HepG2 (cell line): ENCODE results near the gene JAZF1. TPM values are rescaled to one million over a fixed set of nuclear protein-coding genes. Genes with fewer than 3 reads are reported as not detected.

Experiments
- ATAC-seq: fragments of 200-7000 bp; cut with Tn5 transposase; 3 replicates; pipeline ENCODE4 v1.9.1; 2020; ENCODE audit warnings: mild to moderate bottlenecking, moderate library complexity
- BruUV-seq: library from RNA; stranded (reverse); fragments of 400-500 nt; replicated peaks from 2 replicates; lab custom pipeline; 2021; lab: Mats Ljungman, UMichigan
- CTCF ChIA-PET: fragments of 300-600 bp; formaldehyde crosslinking; extraction: SDS; loops from one replicate; lab custom pipeline; 2021; ENCODE audit warnings: low total read pairs, inconsistent platforms, low intra/inter-chr PET ratio; lab: Yijun Ruan, JAX
- POLR2A ChIA-PET: fragments of 350-600 bp; sonication (Branson Sonifier 250); formaldehyde crosslinking; loops from one replicate; lab custom pipeline; 2020; ENCODE audit warnings: antibody characterized with exemption, inconsistent platforms; lab: Yijun Ruan, JAX
- DNase-seq: peaks from one replicate; pipeline ENCODE4 v3.0.0-alpha.2; 2015; ENCODE audit warnings: low spot score
- FAIRE-seq: peaks from 3 replicates; lab custom pipeline; 2011; peaks lifted over from hg19 to GRCh38; lab: Jason Lieb, UNC
- H2AFZ ChIP-seq: one replicate; pipeline ENCODE4 v1.6.1; 2011; ENCODE audit warnings: low read length, inconsistent platforms
- H3K27ac ChIP-seq: fragments of 300-600 bp; 3 replicates; pipeline ENCODE4 v1.8.0; 2011; ENCODE audit warnings: mixed run types, mild to moderate bottlenecking, mixed read lengths, low read length, inconsistent platforms; ENCODE audit not compliant: insufficient read depth; ENCODE audit errors: extremely low read length
- H3K27me3 ChIP-seq, 2 experiments: fragments of 200-600 bp in 1 of 2; 2 replicates in 1 of 2; 3 replicates in 1 of 2; pipeline versions ENCODE4 v1.6.0 to v1.8.0; 2011; ENCODE audit warnings: low read length in 2 of 2, mild to moderate bottlenecking in 2 of 2, moderate library complexity in 2 of 2, inconsistent platforms in 1 of 2; ENCODE audit not compliant: insufficient read depth in 2 of 2, control insufficient read depth in 1 of 2
- H3K36me3 ChIP-seq, 2 experiments: fragments of 200-600 bp in 1 of 2; replicated peaks in 1 of 2; 2 replicates in 1 of 2; 3 replicates in 1 of 2; pipeline versions ENCODE4 v1.5.1 to v1.8.0; 2011; ENCODE audit warnings: low read length in 2 of 2, inconsistent platforms in 1 of 2; ENCODE audit not compliant: insufficient read depth in 2 of 2, control insufficient read depth in 1 of 2
- H3K4me1 ChIP-seq: 2 replicates; pipeline ENCODE4 v1.5.1; 2012; ENCODE audit warnings: low read length, inconsistent platforms; ENCODE audit not compliant: insufficient read depth
- H3K4me2 ChIP-seq: 2 replicates; pipeline ENCODE4 v1.6.0; 2011; ENCODE audit warnings: low read depth, low read length, inconsistent platforms
- H3K4me3 ChIP-seq, 3 experiments: fragments of 200-600 bp in 1 of 3; sonication (generic), shearing (Covaris generic) in 1 of 3; replicated peaks in 1 of 3; 2 replicates each; pipeline ENCODE4 v1.5.1; 2011 to 2016; ENCODE audit warnings: low read length in 3 of 3, inconsistent platforms in 2 of 3, low read depth in 2 of 3, mild to moderate bottlenecking in 2 of 3, control low read depth in 1 of 3, mixed read lengths in 1 of 3; ENCODE audit not compliant: insufficient read depth in 1 of 3
- H3K79me2 ChIP-seq: one replicate; pipeline ENCODE4 v1.6.1; 2011; ENCODE audit warnings: low read length, inconsistent platforms; ENCODE audit not compliant: insufficient read depth
- H3K9ac ChIP-seq: 2 replicates; pipeline ENCODE4 v1.6.0; 2011; ENCODE audit warnings: mild to moderate bottlenecking, low read depth, low read length, inconsistent platforms; ENCODE audit not compliant: insufficient read depth
- H3K9me3 ChIP-seq: 2 replicates; pipeline ENCODE4 v1.5.1; 2012; ENCODE audit warnings: mild to moderate bottlenecking, low read length
- H4K20me1 ChIP-seq: 2 replicates; pipeline ENCODE4 v1.6.0; 2011; ENCODE audit warnings: inconsistent platforms, mild to moderate bottlenecking, low read length, moderate library complexity; ENCODE audit not compliant: insufficient read depth
- ARNT ChIP-seq: fragments of 450-650 bp; IDR thresholded peaks from 2 replicates; pipeline ENCODE4 v1.6.1; 2017
- FOXA1 ChIP-seq, 2 experiments: fragments of 450-650 bp in 1 of 2; sonication (generic) in 1 of 2; formaldehyde crosslinking in 1 of 2; IDR thresholded peaks; 2 replicates each; pipeline versions ENCODE4 v1.4.0 to v1.6.1; 2016 to 2020; ENCODE audit warnings: missing genetic modification reagents in 1 of 2
- HDAC6 ChIP-seq: fragments of 200-600 bp; sonication (generic); IDR thresholded peaks from 2 replicates; pipeline ENCODE4 v1.7.0; 2017; ENCODE audit warnings: mild to moderate bottlenecking, antibody characterized with exemption, low read length, low read depth
- IRX3 ChIP-seq: sonication (generic); formaldehyde crosslinking; IDR thresholded peaks from 2 replicates; pipeline ENCODE4 v1.8.1; 2023; ENCODE audit warnings: mild to moderate bottlenecking, low read depth, missing genetic modification reagents, borderline replicate concordance
- PRMT3 ChIP-seq: sonication (generic); formaldehyde crosslinking; IDR thresholded peaks from 2 replicates; pipeline ENCODE4 v1.8.1; 2022; ENCODE audit warnings: low read depth, mild to moderate bottlenecking, moderate library complexity, missing genetic modification reagents, borderline replicate concordance
- RBM22 ChIP-seq: fragments of 200-400 bp; formaldehyde crosslinking; optimal IDR thresholded peaks from 2 replicates; pipeline ENCODE3; 2017; ENCODE audit warnings: mild to moderate bottlenecking, low read length, moderate library complexity
- SALL2 ChIP-seq: sonication (generic); formaldehyde crosslinking; IDR thresholded peaks from 2 replicates; pipeline ENCODE4 v1.8.1; 2023; ENCODE audit warnings: mild to moderate bottlenecking, missing genetic modification reagents, inconsistent platforms
- SOX5 ChIP-seq: IDR thresholded peaks from 2 replicates; pipeline ENCODE4 v1.6.1; 2016; ENCODE audit warnings: borderline replicate concordance
- THYN1 ChIP-seq: sonication (generic); formaldehyde crosslinking; IDR thresholded peaks from 2 replicates; pipeline ENCODE4 v1.8.1; 2023; ENCODE audit warnings: low read depth, mild to moderate bottlenecking, moderate library complexity, missing genetic modification reagents, borderline replicate concordance
- TOE1 ChIP-seq: sonication (generic); formaldehyde crosslinking; IDR thresholded peaks from 2 replicates; pipeline ENCODE4 v1.4.0; 2020; ENCODE audit warnings: mild to moderate bottlenecking, missing genetic modification reagents
- ZNF329 ChIP-seq: sonication (generic); formaldehyde crosslinking; IDR thresholded peaks from 2 replicates; pipeline ENCODE4 v1.9.0; 2021; ENCODE audit warnings: low read depth, mild to moderate bottlenecking, missing genetic modification reagents
- ZNF501 ChIP-seq: sonication (generic); formaldehyde crosslinking; IDR thresholded peaks from 2 replicates; pipeline ENCODE4 v1.5.1; 2020; ENCODE audit warnings: mild to moderate bottlenecking, moderate library complexity, missing genetic modification reagents
- ZNF747 ChIP-seq: sonication (generic); formaldehyde crosslinking; IDR thresholded peaks from 2 replicates; pipeline ENCODE4 v1.8.1; 2023; ENCODE audit warnings: missing genetic modification reagents, mild to moderate bottlenecking, borderline replicate concordance
- ZNF776 ChIP-seq: sonication (generic); formaldehyde crosslinking; IDR thresholded peaks from 2 replicates; pipeline ENCODE4 v1.4.0; 2020; ENCODE audit warnings: mild to moderate bottlenecking, missing genetic modification reagents
- ZNF788 ChIP-seq: sonication (generic); formaldehyde crosslinking; IDR thresholded peaks from 2 replicates; pipeline ENCODE4 v1.5.0; 2020; ENCODE audit warnings: mild to moderate bottlenecking, missing genetic modification reagents, borderline replicate concordance
- WGBS: methylation state at CpG from one replicate; pipeline ENCODE4 v1.1.6; 2017; ENCODE audit warnings: low lambda C conversion rate; 5-methylcytosine and 5-hydroxymethylcytosine counted together
- in situ Hi-C: cut with HindIII; loops from 2 replicates; pipeline ENCODE4 v1.10.0; 2017; ENCODE audit warnings: low pct_unique_long_range_greater_than_20kb; ENCODE audit not compliant: extremely low pct_ligation_motif_present
- intact Hi-C: fragments of 100-400 bp; cut with micrococcal nuclease; formaldehyde crosslinking; loops from one replicate; pipeline ENCODE4 v1.10.0; 2022; ENCODE audit not compliant: unreplicated experiment
- polyA plus RNA-seq, 8 experiments: library from polyadenylated mRNA; depleted of rRNA in 3 of 8; stranded (reverse) in 7 of 8; unstranded in 1 of 8; fragments of >200 nt; fragmentation: Illumina TruSeq in 4 of 8; extraction: Trizol in 4 of 8; gene quantifications; 2 replicates each; pipeline versions ENCODE4 v1.2.1 to v1.2.3, GENCODE V29; 2011 to 2016; ENCODE audit warnings: low read depth in 4 of 8, missing spikeins in 1 of 8, mixed read lengths in 1 of 8; ENCODE audit not compliant: insufficient read depth in 1 of 8
- total RNA-seq, 5 experiments: library from RNA; depleted of rRNA; stranded (reverse); fragments of >200 nt; fragmentation: Illumina TruSeq; extraction: Trizol; gene quantifications; 2 replicates each; pipeline ENCODE4 v1.2.3, GENCODE V29; 2016; ENCODE audit warnings: low read depth in 1 of 5
- TF ChIP-seq, protein P1 (sequence below): sonication (generic); formaldehyde crosslinking; IDR thresholded peaks from 2 replicates; pipeline ENCODE4 v1.4.0; 2020; ENCODE audit warnings: mild to moderate bottlenecking, missing genetic modification reagents, borderline replicate concordance

The JAZF1 gene
- total and polyA plus RNA-seq, 2 of the 13 experiments (the other 11 are each of a cell fraction or from before 2014, with no cell fraction given) = not detected

GRCh38 chr7:28017372-28017771 lies 163.2 kb downstream of the JAZF1 start (continued):
- no peak for TF ChIP-seq ZNF747 (CRISPR knock-in tag)
- TF ChIP-seq ARNT = no peak

GRCh38 chr7:28016297-28016696 lies 164.3 kb downstream of the JAZF1 start:
- no peak overlapping the region for H3K9ac ChIP-seq
- ATAC-seq (no peak), DNase-seq (no peak), FAIRE-seq (no peak)
- TF ChIP-seq ZNF329 (CRISPR knock-in tag) (no peak), ZNF501 (CRISPR knock-in tag) (no peak), SOX5 (CRISPR knock-in tag) (no peak), ZNF776 (no peak), SALL2 (CRISPR knock-in tag) (no peak), THYN1 (no peak), PRMT3 (no peak), RBM22 (no peak), HDAC6 (no peak), FOXA1 (IDR thresholded peaks at IDR 0.05) (no peak), FOXA1 (CRISPR knock-in tag; IDR thresholded peaks at IDR 0.05) (no peak), TOE1 (CRISPR knock-in tag) (no peak), IRX3 (CRISPR knock-in tag) (no peak), ZNF788 (CRISPR knock-in tag) (no peak)
- TF ChIP-seq, protein P1, sequence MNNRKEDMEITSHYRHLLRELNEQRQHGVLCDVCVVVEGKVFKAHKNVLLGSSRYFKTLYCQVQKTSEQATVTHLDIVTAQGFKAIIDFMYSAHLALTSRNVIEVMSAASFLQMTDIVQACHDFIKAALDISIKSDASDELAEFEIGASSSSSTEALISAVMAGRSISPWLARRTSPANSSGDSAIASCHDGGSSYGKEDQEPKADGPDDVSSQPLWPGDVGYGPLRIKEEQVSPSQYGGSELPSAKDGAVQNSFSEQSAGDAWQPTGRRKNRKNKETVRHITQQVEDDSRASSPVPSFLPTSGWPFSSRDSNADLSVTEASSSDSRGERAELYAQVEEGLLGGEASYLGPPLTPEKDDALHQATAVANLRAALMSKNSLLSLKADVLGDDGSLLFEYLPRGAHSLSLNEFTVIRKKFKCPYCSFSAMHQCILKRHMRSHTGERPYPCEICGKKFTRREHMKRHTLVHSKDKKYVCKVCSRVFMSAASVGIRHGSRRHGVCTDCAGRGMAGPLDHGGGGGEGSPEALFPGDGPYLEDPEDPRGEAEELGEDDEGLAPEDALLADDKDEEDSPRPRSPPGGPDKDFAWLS (CRISPR knock-in tag) = no peak
- BruUV-seq = no TSS peak
- no peaks in the 10 kb centered on the region for H3K79me2 ChIP-seq
- no peaks in the 10 kb centered on the region for H3K36me3 ChIP-seq
- intact Hi-C loops (no loop called here), in situ Hi-C loops (no loop called here)
- H3K27ac ChIP-seq = no peak overlapping the region
- H4K20me1 ChIP-seq = no peaks in the 10 kb centered on the region
- POLR2A ChIA-PET = no interaction called here
- CTCF ChIA-PET = no interaction called here
- H3K27me3 ChIP-seq = peaks cover 0 to 34% of the 10 kb centered on the region in 2 experiments; a peak in 3 of 5 replicates
- no peak overlapping the region for H3K4me3 ChIP-seq
- 7% methylated on average over 2 of the region's 2 CpGs for WGBS
- H3K4me2 ChIP-seq = no peak overlapping the region
- H3K9me3 ChIP-seq = no peaks in the 10 kb centered on the region
- H3K4me1 ChIP-seq = no peaks in the 10 kb centered on the region
- no peak overlapping the region for H2AFZ ChIP-seq
